Measurements from ENCODE around the gene PRRC2A. TPM values are rescaled to one million over a fixed set of nuclear protein-coding genes. Genes with fewer than 3 reads are reported as not detected.

The PRRC2A gene
- total RNA-seq, 4 donors from 2014 or later, result 100 to 163 (median 113) TPM

DNA sequence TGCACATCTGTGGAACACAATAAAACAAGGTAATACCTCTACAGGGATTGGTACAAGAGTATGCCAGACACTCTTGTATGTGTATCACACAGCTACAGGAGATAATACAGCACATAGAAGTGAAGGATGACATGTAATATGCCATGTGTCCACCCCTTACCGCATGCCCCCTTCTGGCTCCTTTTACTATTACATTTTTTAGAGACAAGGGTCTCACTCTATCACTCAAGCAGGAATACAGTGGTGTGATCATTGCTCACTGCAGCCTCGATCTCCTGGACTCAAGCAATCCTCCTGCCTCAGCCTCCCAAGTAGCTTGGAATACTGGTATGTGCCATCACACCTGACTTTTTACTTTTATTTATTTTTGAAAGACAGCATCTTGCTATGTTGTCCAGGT is 23.5 kb upstream of the PRRC2A start:
- Histone ChIP-seq H3K27me3 (no peaks in the 10 kb centered on the region), H3K4me3 (no peak overlapping the region), H3K27ac (no peak overlapping the region), H3K4me1 (no peaks in the 10 kb centered on the region), H3K36me3 (no peaks in the 10 kb centered on the region), H3K9me3 (no peaks in the 10 kb centered on the region)
- 35% methylated on average over 2 of the region's 2 CpGs for WGBS
- no peak for DNase-seq (ENCODE audit: low spot score in 2 of 2)
- TF ChIP-seq POLR2A (IDR thresholded peaks at IDR 0.05), result no peak
- TF ChIP-seq POLR2AphosphoS5 (IDR thresholded peaks at IDR 0.05), result no peak
- TF ChIP-seq, protein P1, sequence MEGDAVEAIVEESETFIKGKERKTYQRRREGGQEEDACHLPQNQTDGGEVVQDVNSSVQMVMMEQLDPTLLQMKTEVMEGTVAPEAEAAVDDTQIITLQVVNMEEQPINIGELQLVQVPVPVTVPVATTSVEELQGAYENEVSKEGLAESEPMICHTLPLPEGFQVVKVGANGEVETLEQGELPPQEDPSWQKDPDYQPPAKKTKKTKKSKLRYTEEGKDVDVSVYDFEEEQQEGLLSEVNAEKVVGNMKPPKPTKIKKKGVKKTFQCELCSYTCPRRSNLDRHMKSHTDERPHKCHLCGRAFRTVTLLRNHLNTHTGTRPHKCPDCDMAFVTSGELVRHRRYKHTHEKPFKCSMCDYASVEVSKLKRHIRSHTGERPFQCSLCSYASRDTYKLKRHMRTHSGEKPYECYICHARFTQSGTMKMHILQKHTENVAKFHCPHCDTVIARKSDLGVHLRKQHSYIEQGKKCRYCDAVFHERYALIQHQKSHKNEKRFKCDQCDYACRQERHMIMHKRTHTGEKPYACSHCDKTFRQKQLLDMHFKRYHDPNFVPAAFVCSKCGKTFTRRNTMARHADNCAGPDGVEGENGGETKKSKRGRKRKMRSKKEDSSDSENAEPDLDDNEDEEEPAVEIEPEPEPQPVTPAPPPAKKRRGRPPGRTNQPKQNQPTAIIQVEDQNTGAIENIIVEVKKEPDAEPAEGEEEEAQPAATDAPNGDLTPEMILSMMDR (IDR thresholded peaks at IDR 0.05), result no peak
- TF ChIP-seq EP300 (IDR thresholded peaks at IDR 0.05), result no peak

GRCh38 chr6:31607317-31607716 is 13.2 kb upstream of the PRRC2A start:
- H3K4me3 ChIP-seq, result no peak overlapping the region
- DNase-seq (ENCODE audit: low spot score in 2 of 2), result no peak
- no peaks in the 10 kb centered on the region for H3K27me3 ChIP-seq
- no peak overlapping the region for H3K27ac ChIP-seq
- H3K4me1 ChIP-seq, result no peaks in the 10 kb centered on the region
- TF ChIP-seq POLR2AphosphoS5 (IDR thresholded peaks at IDR 0.05) (no peak), EP300 (IDR thresholded peaks at IDR 0.05) (no peak), POLR2A (IDR thresholded peaks at IDR 0.05) (no peak)
- TF ChIP-seq, protein P1 (IDR thresholded peaks at IDR 0.05), result no peak
- no peaks in the 10 kb centered on the region for H3K36me3 ChIP-seq
- H3K9me3 ChIP-seq, result no peaks in the 10 kb centered on the region
- WGBS, result 88% methylated on average over 1 of the region's 1 CpG

GRCh38 chr6:31609519-31610406 is 10.8 kb upstream of the PRRC2A start:
- 77% methylated on average over 8 of the region's 8 CpGs for WGBS
- H3K4me1 ChIP-seq, result no peaks in the 10 kb centered on the region
- H3K27me3 ChIP-seq, result no peaks in the 10 kb centered on the region
- no peak overlapping the region for H3K4me3 ChIP-seq
- no peaks in the 10 kb centered on the region for H3K36me3 ChIP-seq
- no peaks in the 10 kb centered on the region for H3K9me3 ChIP-seq
- H3K27ac ChIP-seq, result no peak overlapping the region
- DNase-seq (ENCODE audit: low spot score in 2 of 2), result no peak
- TF ChIP-seq POLR2A (IDR thresholded peaks at IDR 0.05), result no peak
- TF ChIP-seq POLR2AphosphoS5 (IDR thresholded peaks at IDR 0.05), result no peak
- no peak for TF ChIP-seq EP300 (IDR thresholded peaks at IDR 0.05)
- TF ChIP-seq, protein P1 (IDR thresholded peaks at IDR 0.05), result no peak

DNA sequence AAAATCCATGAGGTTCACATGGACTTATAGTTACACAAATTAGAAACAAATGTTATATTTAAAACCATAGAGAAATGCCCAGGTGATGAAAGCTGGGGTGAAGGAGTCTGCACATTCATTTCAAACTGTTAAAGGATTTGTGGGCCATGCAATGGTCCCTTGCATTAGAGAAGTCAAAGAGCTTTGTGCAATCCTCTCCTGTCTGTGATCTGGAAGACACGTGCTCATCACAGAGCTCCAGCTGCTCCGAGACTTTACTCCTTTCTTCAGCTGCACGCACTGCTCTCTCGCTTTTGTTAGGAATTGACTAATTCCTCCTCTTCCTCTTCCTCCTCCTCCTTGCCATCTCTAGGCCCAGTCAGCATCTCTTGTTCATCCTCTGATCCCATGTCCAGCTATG is 9.5 kb upstream of the PRRC2A start:
- DNase-seq (ENCODE audit: low spot score in 2 of 2), result no peak
- Histone ChIP-seq H3K4me3 (no peak overlapping the region), H3K4me1 (no peaks in the 10 kb centered on the region), H3K9me3 (no peaks in the 10 kb centered on the region), H3K27ac (no peak overlapping the region), H3K36me3 (no peaks in the 10 kb centered on the region), H3K27me3 (no peaks in the 10 kb centered on the region)
- TF ChIP-seq EP300 (IDR thresholded peaks at IDR 0.05), result no peak
- TF ChIP-seq, protein P1 (IDR thresholded peaks at IDR 0.05), result no peak
- no peak for TF ChIP-seq POLR2A (IDR thresholded peaks at IDR 0.05)
- TF ChIP-seq POLR2AphosphoS5 (IDR thresholded peaks at IDR 0.05), result no peak
- 50% methylated on average over 4 of the region's 4 CpGs for WGBS

GRCh38 chr6:31614075-31614619 is 6.4 kb upstream of the PRRC2A start:
- no peaks in the 10 kb centered on the region for H3K9me3 ChIP-seq
- WGBS, result 71% methylated on average over 8 of the region's 8 CpGs
- H3K27ac ChIP-seq, result no peak overlapping the region
- no peaks in the 10 kb centered on the region for H3K27me3 ChIP-seq
- TF ChIP-seq POLR2AphosphoS5 (IDR thresholded peaks at IDR 0.05) (no peak), POLR2A (IDR thresholded peaks at IDR 0.05) (no peak), EP300 (IDR thresholded peaks at IDR 0.05) (no peak)
- TF ChIP-seq, protein P1 (IDR thresholded peaks at IDR 0.05), result no peak
- DNase-seq (ENCODE audit: low spot score in 2 of 2), result no peak
- no peaks in the 10 kb centered on the region for H3K4me1 ChIP-seq
- H3K4me3 ChIP-seq, result no peak overlapping the region
- H3K36me3 ChIP-seq, result no peaks in the 10 kb centered on the region

Measured in suprapubic skin (tissue), 4 donors.